ENCODE results near the gene DNASE1L3. TPM values are rescaled to one million over a fixed set of nuclear protein-coding genes. Genes with fewer than 3 reads are reported as not detected.

DNASE1L3 gene
- total and polyA plus RNA-seq, 2 of the 4 experiments (the other 2 are of a cell fraction): not detected

DNA sequence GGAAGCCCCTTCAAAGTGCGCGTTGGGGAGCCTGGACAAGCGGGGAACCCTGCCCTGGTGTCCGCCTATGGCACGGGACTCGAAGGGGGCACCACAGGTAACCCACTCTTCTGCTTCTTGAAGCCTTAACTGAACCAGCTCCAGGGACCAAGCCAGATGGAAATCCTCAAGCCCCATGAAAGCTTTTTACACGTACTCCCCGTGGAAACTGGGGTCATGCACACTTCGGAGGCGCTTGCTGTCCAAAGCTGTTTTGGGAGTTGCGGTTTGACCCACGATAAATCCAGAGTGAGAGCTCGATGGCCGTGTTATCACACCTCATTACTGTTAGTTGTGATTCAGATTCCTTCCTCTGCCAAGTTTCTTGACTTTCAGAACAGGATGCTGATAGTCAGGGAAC is 47.5 kb downstream of the DNASE1L3 start:
- peak overlapping the region; percentile 7 to 69; a peak in 3 of 4 replicates for H4K8ac ChIP-seq (ENCODE audit: low read depth in 2 of 2, low read length in 2 of 2)
- peaks cover 12 to 77% of the 10 kb centered on the region in 2 experiments for H3K79me1 ChIP-seq (ENCODE audit: low read depth in 1 of 2, low read length in 2 of 2)
- DNase-seq (peak; percentile 82), ATAC-seq (ENCODE audit: low read depth) (peak; percentile 16; the same call in 1 of the 2 replicates)
- H3K4me3 ChIP-seq (ENCODE audit: insufficient read depth, low read depth, low read length): no peak overlapping the region
- H4K5ac ChIP-seq (ENCODE audit: low read depth, low read length): no peak overlapping the region
- H3K4me1 ChIP-seq (ENCODE audit: control insufficient read depth, insufficient read depth, low read length): peaks cover 28% of the 10 kb centered on the region
- no peak overlapping the region for H3K4me2 ChIP-seq (ENCODE audit: low read depth, low read length)
- H3K27ac ChIP-seq (ENCODE audit: insufficient read depth, low read length): peak overlapping the region; percentile 15; the same call in 1 of the 2 replicates
- TF ChIP-seq BHLHE40 (IDR thresholded peaks at IDR 0.05; ENCODE audit: low read depth, low read length) (peak; percentile 64; the same call in 1 of the 2 replicates), RCOR1 (IDR thresholded peaks at IDR 0.05; ENCODE audit: insufficient replicate concordance, low read length) (no peak)
- dilution Hi-C loops (cut with HindIII; ENCODE audit: low sequenced_read_pairs, unreplicated experiment) (no loop called here), in situ Hi-C loops (cut with MboI; ENCODE audit: low sequenced_read_pairs) (no loop called here), intact Hi-C loops (cut with micrococcal nuclease) (loop anchor here (5.0 kb wide), 2 partner anchors 96 to 211 kb away; no protein-coding TSS in a partner anchor)
- H2AK5ac ChIP-seq (ENCODE audit: low read depth, low read length): peak overlapping the region; percentile 83
- 24% methylated on average over 3 of the region's 14 CpGs; no CpG with 5 or more reads in 1 of the 2 experiments for WGBS, 2 experiments (ENCODE audit: extremely low coverage in 2 of 2, insufficient read length in 1 of 2)
- no peak overlapping the region for H4K91ac ChIP-seq (ENCODE audit: insufficient read depth, low read depth, low read length)
- CTCF ChIA-PET: no interaction called here
- no TSS peak for BruUV-seq (replicated peaks)
- no peak overlapping the region for H2BK15ac ChIP-seq (ENCODE audit: low read depth, low read length)
- H3K9me3 ChIP-seq (ENCODE audit: control insufficient read depth, insufficient read depth, low read length): peaks cover 2% of the 10 kb centered on the region; the same call in 1 of the 2 replicates
- H2BK20ac ChIP-seq (ENCODE audit: low read depth, low read length): peak overlapping the region; percentile 90; the same call in 1 of the 2 replicates
- H2BK120ac ChIP-seq (ENCODE audit: low read depth, low read length): peak overlapping the region; percentile 90
- peaks cover 42% of the 10 kb centered on the region for H3K36me3 ChIP-seq (ENCODE audit: control insufficient read depth, insufficient read depth, low read length)
- peak overlapping the region; percentile 34 for H2AFZ ChIP-seq (replicated peaks; ENCODE audit: low read length, poor library complexity)
- H4K20me1 ChIP-seq (ENCODE audit: insufficient read depth, low read length): peaks cover 25% of the 10 kb centered on the region; the same call in 1 of the 2 replicates
- H3K9ac ChIP-seq (ENCODE audit: low read depth, low read length): no peak overlapping the region
- POLR2A ChIA-PET (ENCODE audit: unreplicated experiment): no interaction called here
- peaks cover 42% of the 10 kb centered on the region for H3K9me1 ChIP-seq (ENCODE audit: insufficient read depth, low read length)
- no peak overlapping the region for H3K56ac ChIP-seq (ENCODE audit: extremely low read depth, insufficient read depth, low read length)
- H3K14ac ChIP-seq (replicated peaks; ENCODE audit: low read depth, low read length): peak overlapping the region; percentile 60
- peak overlapping the region; percentile 33; the same call in 1 of the 2 replicates for H3K23ac ChIP-seq (ENCODE audit: low read depth, low read length)
- H2BK5ac ChIP-seq (ENCODE audit: low read depth, low read length, poor library complexity, severe bottlenecking): peak overlapping the region; percentile 39
- no peaks in the 10 kb centered on the region for H3K27me3 ChIP-seq (ENCODE audit: control insufficient read depth, insufficient read depth, low read length)
- peak overlapping the region; percentile 76 for H2AK9ac ChIP-seq (replicated peaks; ENCODE audit: low read depth, low read length, poor library complexity)
- peak overlapping the region; percentile 16; the same call in 1 of the 2 replicates for H3K18ac ChIP-seq (ENCODE audit: low read depth, low read length)
- peak overlapping the region; percentile 65 for H3K4ac ChIP-seq (ENCODE audit: low read depth, low read length)

Data from IMR-90 (cell line).